Activated CD4-positive, alpha-beta T cell treated with anti-CD3 and anti-CD28 coated beads, Interleukin-2, amount 50 U/mL, for 1 hour (primary cell): ENCODE results near the gene TEN1.
"Not testable (repeated sequence)": the region's sequence is repeated elsewhere in the genome, so short reads cannot be mapped to it uniquely, and the experiment has no call there.

Source experiments
- DNase-seq: peaks from one replicate; pipeline ENCODE4 v3.0.0-alpha.2; 2020

The TEN1 gene

DNA sequence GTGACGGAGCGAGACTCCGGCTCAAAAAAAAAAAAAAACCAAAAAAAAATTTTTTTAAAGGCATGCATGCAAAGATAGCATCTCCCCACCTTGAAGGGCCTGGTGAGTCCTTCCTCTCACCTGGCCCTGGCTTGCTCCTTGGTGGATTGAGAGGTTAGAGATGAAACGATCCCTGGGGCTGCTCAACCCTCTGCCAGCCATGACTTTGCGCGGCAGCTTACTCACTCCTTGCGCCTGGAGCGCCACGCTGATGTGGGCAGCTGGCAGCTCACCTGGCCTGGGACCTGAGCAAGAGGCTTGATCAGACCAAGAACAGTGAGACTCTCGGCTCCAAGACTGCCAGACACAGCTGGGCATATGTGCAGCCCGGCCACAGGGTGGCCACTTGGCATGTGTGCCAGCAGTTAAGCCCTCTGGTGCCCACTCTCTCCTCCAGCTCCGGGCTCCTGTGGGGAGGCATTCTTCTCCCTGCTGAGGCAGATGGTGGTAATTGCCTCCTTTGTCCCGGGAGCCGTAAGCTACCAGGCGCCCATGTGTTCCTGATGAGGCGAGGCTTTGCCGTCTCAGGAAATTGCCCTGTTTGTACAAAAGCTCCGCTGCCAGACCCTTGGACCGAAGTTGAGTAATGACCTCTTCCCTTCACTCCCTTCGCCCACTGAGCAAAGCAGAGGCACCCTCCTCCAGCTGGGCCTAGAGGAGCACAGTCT lies 53.2 kb downstream of the TEN1 start:
- no peak for DNase-seq

DNA sequence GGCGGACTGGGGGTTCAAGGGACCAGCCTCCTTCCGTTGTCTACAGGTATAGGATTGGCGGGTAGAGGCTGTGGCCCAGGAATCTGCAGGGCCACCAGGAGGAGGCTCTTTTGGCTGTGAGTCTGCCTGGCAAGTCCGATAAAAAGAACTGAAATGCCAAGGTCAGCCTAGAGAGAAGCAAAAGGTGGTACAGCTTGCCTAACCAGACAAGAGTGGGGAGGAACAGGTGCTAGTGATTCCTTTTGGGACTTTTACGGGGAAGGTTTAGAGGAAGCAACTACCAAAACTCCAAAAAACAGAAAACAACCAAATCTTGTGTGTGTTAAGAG lies 53.7 kb downstream of the TEN1 start:
- no peak for DNase-seq

DNA sequence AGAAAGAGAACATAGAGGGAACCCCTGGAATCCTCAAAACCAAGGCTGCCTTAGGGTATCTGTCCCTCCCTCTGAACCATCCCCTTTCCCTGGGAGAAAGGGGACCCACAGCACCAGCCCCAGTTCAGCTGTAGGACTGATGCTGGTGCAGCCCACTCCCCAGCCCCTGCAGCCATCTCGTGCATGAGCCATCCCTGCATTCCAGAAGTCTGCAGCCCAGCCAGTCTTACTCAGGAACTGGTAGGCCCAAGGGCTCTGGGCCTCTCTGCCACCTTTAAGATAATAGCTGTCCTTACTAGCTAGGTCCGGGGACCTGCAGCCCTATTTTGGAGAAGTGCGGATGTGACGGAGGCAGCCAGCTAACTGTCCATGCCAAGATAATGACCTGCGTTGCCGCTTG lies 54.1 kb downstream of the TEN1 start:
- no peak for DNase-seq

DNA sequence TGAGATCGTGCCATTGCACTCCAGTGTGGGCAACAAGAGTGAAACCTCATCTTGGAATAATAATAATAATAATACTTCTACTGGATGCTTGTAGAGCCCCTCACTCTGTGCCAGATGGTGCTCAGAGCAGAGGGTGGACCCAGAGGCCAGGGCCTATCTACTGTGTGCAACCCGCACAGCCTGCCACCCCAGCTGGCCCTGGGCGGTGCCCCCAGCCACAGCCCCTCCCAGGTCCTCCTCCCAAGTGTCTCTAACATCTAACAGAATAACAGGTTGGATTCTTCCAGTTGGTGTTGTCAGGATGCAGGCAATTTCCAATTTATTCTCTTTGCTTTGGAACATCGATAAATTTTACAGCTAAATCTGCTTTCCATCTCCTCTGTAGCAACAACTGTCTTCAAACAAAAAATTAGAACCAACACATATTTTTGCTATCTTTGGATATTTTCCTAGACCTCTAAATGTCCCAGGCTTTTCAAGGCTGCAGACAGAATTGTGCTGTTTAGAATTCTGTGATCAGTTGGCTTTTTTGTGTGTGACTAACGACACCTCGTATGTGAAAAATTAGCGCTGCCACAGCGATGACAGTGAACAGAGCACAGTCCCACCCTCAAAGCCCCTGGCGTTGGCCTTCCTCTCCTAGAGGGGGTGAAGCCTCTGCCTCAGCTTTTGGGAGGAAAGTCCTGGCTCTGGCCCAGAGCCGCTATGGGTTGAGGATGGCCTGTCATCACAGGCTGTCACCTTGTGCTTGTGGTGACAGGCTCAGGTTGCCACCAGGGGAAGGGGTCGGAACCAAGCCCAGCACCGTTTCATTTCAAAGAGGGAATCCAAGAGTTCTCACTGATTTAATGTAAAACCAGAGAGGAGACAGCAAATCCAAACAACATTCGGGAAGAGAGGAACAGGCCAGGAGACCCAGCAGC lies 55.6 kb downstream of the TEN1 start:
- DNase-seq = no peak

DNA sequence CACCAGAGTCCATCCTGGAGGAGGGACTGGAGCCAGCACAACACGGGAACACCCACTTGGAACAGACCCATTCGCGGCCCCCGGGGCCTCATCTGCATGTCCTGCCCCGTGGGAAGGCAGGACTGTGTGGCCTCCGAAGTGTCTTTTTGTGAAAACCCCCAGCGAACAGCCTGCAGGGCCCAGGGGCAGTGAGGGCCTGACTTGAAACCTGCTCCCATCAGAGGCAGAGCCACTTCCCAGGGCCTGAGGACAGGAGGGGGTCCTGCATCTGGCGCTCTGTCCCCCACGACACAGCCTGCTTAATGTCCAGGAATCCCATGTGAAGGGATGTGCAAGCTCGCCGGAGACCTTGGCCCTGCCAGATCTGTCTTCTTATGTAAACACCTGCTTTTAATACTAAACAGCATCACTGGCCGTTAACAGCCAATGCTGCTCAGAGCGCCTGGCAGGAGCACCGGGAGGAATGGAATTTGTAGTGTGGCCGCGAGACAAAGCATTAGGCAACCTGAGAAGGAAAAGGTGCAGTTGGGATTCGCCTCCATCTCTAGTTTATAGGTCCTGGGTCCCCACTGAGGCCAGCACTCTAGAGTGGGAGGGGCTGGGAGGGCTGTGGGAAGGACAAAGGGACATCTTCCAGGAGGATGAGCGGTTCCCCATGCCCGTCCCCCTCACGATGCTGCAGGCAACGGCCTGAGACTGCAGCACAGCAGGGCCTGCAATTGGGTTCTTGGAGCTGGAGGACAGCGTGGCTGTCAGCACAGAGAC lies 57.6 kb downstream of the TEN1 start:
- no peak for DNase-seq

DNA sequence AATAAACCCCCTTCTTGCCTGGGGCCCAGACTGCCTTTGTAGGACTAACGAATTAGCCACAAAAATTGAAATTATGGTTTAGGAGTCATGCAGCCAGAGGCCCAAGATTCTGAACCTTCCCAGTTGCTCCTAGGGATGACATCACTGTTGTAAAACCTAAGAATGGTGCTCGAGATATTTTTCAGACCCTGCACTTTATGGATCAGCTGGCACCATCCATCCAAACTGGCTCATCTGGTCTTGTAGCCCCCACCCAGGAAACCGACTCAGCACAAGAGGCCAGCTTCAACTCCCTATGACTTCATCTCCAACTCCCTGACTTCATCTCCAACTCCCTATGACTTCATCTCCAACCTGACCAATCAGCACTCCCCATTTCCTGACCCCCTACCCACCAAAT lies 59.0 kb downstream of the TEN1 start:
- no peak for DNase-seq

DNA sequence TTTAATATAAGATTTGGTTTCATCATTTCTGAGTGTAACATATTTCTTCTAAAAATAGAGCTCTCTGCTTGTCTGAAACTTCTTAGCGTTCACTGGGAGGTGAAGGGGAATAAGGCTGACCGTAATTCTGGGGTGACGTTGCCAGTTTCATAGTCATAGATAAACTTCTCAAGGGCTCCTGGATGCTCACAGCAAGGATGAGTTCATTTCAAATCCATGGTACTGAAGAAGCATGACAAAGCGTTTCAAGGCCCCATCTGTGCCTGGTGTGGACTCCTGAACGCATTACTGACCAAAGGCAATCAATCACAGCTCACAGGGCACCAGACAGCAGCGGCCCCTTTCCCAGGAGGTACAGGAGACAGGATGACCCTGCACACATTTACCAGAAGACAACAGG lies 60.1 kb downstream of the TEN1 start:
- DNase-seq = no peak

DNA sequence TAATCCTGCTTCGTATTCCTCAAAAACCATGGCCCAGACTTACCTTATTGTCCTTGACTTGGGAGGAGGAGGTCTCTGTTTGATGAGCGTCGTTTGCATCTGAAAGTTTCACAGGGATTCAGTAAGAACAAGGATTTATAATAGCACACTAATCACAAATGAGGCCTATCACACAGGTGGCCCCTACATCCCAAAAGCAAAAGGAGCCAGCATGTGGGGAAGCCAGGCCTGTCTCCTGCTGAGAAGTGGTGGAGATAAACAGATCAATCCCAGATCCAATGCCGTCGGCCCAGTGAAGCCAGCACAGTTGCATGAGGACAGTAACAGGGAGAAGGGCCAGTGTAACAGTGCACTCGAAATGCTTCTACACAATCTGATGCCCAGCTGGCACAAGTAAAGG lies 61.3 kb downstream of the TEN1 start:
- no peak for DNase-seq

DNA sequence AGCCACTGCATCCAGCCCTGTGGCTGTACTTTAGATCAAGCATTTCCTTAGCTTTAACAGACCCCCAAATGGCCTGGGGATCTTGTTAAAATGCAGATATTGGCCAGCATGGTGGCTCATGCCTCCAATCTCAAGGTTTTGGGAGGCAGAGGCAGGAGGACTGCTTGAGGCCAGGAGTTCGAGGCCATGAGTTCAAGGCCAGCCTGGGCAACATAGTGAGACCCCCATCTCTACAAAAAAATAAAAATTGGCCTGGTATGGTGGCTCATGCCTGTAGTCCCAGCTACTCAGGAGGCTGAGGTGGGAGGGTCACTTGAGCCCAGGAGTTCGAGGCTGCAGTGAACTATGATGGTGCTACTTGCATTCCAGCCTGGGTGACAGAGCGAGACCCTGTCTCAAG lies 63.8 kb downstream of the TEN1 start:
- not testable (repeated sequence) for DNase-seq

DNA sequence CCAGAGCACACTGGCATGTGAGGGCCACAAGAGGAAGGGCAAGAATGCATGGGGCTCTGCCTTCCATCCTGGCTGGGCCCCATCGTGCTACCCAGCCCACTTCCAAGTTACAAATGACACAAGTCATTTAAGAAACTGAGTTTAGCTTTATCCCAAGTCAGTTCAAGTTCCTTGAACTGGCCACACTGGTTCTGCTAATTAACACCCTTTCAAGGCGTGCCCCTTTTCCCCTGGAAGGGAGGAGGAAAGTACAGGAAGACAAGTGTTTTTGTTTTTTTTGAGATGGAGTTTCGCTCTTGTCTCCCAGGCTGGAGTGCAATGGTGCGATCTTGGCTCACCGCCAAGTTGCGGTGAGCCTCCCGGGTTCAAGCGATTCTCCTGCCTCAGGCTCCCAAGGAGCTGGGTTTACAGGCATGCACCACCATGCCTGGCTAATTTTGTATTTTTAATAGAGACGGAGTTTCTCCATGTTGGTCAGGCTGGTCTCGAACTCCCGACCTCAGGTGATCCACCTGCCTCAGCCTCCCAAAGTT lies 65.5 kb downstream of the TEN1 start:
- DNase-seq = not testable (repeated sequence)

DNA sequence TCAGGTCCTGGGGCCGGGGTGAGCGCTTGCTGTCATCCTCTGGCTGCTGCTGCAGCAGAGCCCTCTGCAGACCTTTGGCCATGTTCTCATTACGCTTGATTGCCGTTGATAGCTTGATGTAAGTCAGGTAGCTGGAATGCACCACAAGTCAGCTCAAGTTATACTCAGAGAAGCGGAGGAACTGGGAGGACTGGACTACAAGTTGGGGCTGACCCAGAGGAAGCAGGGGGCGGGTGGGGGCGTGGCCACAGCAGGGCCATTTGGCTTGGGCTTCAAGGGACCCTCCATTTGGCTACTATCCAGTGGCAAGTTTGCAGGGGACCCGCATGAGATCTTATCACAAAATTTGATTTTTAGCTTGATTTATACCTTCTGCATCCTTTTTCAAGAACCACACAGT lies 67.0 kb downstream of the TEN1 start:
- no peak for DNase-seq

DNA sequence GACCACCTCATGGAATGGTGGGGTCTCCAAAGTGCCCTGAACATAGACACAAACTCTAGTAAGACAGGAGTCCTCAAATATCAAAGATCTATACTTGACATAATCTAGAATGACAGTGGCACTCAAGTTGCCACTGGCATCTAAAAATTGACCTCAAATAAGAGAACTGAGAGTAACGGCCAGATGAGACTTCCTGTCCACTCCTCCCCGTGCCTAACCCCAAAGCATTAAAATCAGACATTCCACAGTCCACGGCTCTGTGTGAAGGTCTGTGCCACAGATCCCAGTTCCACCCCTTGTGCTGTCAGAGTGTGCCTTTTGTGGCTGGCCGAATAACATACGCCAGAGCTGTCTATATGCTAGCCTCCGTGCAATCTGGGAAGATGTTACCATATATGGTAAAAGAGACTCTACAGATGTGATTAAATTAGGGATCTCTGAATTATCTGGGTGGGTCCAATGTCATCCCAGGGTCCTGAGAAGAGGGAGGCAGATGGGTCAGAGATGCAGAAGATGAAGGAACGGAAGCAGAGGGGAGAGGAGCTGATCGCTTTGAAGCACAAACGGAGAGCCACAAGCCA lies 69.1 kb downstream of the TEN1 start:
- no peak for DNase-seq

DNA sequence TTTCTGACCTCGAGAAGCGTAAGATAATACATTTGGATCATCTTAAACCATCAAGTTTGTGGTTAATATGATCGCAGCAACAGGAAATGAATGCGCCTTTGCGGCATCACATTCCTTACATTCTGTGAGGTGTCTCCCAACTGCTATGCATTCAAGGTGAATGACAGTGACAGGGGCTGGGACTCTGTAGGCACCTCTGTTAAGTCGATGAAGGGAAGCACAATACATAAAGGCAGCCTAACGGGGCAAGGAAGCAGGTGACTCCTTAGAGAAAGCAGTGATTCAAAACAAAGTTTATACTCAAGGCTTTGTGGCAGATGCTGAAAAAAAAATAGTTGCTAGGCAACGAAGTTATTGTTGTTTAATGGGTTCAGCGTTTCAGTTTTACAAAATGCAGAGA lies 69.7 kb downstream of the TEN1 start:
- no peak for DNase-seq

DNA sequence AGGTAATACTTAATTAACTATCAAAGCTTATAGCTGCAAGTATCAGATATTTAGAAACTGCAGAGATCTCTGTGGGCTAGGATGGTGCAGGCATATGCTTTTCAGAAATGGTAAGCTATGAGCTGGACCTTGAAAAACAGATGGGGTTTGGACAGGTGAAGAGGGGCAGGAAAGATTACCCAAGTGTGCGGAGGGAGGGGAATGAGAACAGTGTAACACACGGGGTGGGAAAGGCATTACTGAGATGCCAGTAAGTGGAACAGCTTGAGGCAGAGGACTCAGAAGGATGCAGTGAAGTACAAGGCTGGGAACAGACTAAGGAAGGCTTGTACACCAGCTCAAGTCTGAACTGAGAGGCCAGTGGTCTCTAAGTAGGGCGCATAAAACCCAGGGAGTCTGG lies 70.2 kb downstream of the TEN1 start:
- no peak for DNase-seq

DNA sequence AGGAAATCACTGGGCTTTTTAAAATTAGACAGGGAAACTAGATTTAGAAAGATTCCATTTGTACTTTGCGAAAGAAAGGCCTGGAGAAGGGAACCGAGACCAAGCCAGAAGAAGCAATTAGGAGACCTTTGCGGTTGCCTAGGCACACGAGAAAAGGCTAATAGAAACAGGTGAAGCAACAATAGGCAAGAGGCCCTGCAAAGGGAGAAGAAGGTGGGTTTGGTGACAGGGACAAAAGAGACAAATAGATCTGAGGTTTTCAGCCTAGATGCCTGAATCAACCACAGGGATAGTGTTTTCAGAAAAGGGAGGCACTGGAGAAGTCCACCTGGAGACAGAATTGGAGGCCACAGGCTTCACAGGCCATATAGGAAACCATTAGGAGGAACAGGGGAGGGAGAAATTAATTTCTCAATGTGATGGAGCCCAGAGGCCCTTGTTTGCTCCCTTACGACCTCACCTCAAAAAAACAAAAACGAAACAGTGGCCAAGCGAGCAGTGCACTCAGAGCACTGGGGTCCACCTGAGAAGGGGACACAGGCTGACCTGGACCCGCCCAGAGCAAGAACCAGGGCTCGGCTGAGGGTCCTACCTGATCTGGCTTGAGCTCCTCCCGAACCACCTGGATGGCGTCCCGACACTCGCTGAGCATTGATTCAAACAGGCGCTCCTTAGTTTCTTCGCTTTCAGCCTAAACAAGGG lies 70.9 kb downstream of the TEN1 start:
- no peak for DNase-seq
